ENCODE data around the gene MUC6.

Gene MUC6

DNA sequence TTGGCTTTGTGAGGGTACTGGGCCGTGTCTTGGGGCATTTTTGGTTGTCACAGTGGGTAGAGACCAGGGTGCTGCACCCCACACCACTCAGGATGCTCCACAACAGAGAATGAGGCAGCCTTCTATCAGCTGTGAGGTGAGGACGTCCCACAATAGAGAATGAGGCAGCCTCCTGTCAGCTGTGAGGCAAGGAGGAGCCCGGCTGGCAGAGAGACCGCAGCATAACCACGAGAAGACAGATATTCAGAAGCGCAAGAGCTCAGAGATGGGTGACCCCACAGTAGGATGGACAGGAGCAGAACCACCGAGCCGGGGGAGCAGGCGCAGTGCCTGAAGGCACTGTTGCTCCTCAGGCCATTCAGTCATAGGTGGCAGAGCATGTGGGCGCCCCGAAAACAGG is 63.3 kb downstream of the MUC6 start:
- no peak for DNase-seq (ENCODE audit: low read depth)
- H3K4me3 ChIP-seq (ENCODE audit: low read depth, low read length), result no peak overlapping the region
- TF ChIP-seq, protein P1, sequence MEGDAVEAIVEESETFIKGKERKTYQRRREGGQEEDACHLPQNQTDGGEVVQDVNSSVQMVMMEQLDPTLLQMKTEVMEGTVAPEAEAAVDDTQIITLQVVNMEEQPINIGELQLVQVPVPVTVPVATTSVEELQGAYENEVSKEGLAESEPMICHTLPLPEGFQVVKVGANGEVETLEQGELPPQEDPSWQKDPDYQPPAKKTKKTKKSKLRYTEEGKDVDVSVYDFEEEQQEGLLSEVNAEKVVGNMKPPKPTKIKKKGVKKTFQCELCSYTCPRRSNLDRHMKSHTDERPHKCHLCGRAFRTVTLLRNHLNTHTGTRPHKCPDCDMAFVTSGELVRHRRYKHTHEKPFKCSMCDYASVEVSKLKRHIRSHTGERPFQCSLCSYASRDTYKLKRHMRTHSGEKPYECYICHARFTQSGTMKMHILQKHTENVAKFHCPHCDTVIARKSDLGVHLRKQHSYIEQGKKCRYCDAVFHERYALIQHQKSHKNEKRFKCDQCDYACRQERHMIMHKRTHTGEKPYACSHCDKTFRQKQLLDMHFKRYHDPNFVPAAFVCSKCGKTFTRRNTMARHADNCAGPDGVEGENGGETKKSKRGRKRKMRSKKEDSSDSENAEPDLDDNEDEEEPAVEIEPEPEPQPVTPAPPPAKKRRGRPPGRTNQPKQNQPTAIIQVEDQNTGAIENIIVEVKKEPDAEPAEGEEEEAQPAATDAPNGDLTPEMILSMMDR (IDR thresholded peaks at IDR 0.05; ENCODE audit: low read depth, low read length, missing control alignments), result no peak
- in situ Hi-C loops (cut with HindIII; ENCODE audit: low sequenced_read_pairs), result no loop called here

DNA sequence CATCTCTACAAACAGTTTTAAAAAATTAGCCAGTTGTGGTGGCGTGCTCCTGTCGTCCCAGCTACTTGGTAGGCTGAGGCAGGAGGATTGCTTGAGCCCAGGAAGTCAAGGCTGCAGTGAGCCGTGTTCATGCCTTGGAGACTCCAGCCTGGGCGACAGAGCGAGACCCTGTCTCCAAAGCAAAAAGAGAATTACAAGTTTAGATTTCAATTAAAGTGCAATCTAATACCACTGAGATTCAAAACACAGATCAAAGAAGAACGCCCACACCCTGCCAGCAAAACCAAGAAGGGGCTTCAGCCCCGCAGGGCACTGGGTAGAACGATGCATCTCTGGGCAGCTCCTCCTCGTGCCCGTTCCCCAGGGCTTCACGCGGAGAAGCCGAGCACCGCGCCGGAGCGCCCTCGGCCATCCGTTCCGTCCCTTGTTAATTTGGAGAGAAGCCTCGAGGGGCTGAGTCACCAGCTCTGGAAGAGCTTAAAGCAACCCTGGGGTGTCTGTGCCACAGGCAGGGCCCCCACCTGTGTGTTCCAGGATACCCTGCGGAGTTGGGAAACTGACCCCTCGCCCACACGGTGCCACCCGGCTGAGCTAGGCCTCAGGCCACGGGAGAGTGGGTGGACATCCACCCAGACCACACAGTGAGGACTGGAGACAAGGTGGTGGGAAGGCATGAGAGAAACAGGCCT is 63.9 kb downstream of the MUC6 start:
- in situ Hi-C loops (cut with HindIII; ENCODE audit: low sequenced_read_pairs), result no loop called here
- no peak overlapping the region for H3K4me3 ChIP-seq (ENCODE audit: low read depth, low read length)
- TF ChIP-seq, protein P1 (IDR thresholded peaks at IDR 0.05; ENCODE audit: low read depth, low read length, missing control alignments), result no peak
- no peak for DNase-seq (ENCODE audit: low read depth)

DNA sequence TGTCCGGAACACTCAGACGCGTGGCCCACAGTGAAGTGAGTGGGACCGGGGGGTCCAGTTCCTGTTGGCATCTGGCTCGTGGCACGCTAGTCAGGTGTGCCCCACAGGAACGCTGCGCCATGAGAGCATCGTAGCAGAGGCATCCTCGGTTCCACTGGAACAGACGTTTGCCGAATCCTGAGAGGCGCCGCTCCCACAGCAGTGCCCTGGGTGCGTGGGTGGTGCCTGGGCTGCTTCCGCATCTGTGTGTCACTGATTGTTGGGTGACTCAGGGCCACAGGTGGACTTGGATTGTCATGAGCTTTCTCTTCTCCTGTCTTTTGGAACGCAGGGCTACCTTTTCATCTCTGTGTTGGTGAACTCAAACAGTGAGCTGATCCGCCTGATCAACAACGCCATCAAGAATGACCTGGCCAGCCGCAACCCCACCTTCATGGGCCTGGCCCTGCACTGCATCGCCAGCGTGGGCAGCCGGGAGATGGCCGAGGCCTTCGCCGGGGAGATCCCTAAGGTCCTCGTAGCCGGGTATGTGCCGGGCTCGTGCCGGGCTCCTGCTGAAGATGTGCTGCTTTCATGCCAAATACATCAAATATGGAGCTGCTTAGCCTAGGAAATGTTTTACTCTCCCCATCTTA is 64.7 kb downstream of the MUC6 start:
- DNase-seq (ENCODE audit: low read depth), result no peak
- H3K4me3 ChIP-seq (ENCODE audit: low read depth, low read length), result no peak overlapping the region

DNA sequence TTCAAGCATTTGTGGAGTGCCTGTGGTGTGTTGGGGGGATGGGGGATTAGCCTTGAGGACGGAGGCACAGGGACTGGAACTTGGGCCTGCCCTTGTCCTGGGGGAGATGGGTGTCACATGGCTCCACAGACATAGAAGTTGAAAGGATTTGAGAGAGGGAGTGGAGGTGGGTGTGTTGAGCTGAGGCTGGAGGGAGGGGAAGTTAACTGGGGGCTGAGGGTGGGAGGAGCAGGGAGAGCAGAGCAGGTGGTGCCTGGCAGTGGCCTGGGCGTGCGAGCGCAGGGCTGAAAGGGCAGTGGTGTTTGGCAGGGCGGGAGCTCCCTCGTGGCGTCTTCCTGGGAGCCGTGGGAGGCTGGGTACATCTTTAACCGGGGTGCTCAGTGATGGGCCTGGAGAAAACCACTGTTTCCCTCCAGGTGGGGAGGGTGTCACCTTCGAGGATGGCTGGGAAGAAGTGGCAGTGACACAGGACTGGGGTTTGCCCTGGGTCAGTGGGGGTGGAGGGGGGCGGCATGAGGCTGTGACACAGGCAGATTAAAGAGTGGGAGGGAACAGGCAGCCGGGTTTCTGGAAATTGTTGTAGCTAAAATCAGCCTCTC is 65.3 kb downstream of the MUC6 start:
- no peak overlapping the region for H3K4me3 ChIP-seq (ENCODE audit: low read depth, low read length)
- DNase-seq (ENCODE audit: low read depth), result no peak
- TF ChIP-seq, protein P1 (IDR thresholded peaks at IDR 0.05; ENCODE audit: low read depth, low read length, missing control alignments), result no peak
- in situ Hi-C loops (cut with HindIII; ENCODE audit: low sequenced_read_pairs), result no loop called here

More for the DNA sequence above, 64.7 kb downstream of the MUC6 start:
- TF ChIP-seq, protein P1 (IDR thresholded peaks at IDR 0.05; ENCODE audit: low read depth, low read length, missing control alignments), result no peak
- in situ Hi-C loops (cut with HindIII; ENCODE audit: low sequenced_read_pairs), result no loop called here

DNA sequence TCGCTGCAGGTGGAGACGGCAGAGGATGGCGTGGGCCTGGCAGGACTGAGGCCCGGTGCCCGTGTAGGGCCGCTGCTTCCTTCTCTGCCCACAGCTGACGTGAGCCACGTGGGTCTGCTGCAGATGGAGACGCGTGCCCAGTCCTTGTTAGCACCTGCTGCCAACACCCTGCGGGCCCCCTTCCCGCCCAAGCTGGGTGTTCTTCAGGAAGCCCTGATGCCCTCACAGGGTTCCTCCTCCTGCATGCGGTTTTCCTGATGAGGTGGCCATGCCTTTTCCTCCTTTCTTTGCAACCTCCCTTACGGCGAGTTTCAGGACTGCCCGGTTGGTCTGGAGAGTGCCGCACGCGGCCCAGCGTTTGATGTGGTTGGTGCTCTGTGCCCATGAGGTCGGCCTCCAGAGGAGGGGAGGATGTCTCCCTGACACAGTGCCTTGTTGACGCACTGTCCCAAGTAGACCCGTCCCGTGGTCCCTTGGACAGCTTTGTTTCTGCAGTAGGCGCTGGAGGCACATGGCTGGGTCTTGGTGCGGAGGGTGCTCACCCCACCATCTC is 66.1 kb downstream of the MUC6 start:
- no peak overlapping the region for H3K4me3 ChIP-seq (ENCODE audit: low read depth, low read length)
- no peak for DNase-seq (ENCODE audit: low read depth)
- TF ChIP-seq, protein P1 (IDR thresholded peaks at IDR 0.05; ENCODE audit: low read depth, low read length, missing control alignments), result no peak
- in situ Hi-C loops (cut with HindIII; ENCODE audit: low sequenced_read_pairs), result no loop called here

DNA sequence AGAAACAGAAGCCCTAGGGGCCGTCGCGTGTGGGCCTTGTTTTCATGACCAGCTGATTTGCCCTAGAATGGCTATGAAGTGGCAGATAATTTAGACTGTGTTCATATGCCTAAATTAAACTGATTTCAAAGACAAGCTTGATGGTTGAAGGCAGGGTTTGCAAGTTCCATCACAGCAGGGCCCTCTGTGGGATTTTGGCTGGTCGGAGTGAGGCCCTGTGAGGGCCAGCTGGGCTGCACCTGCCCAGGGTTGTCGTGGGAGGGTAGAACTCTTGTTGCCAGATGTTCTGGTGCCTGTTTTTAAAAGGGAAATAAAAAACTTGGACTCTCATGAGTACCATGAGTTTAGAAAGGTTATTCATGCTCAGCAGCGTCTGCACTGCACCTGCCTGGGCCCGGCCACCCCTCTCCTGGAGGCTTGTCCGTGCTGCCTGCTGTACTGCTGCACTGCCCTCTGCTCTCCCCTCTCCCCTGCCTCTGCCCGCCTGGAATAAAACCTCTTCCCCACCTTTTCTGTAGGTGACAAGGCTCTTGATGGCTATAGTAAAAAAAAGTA is 66.8 kb downstream of the MUC6 start:
- in situ Hi-C loops (cut with HindIII; ENCODE audit: low sequenced_read_pairs), result no loop called here
- TF ChIP-seq, protein P1 (IDR thresholded peaks at IDR 0.05; ENCODE audit: low read depth, low read length, missing control alignments), result no peak

More for the DNA sequence above, 66.8 kb downstream of the MUC6 start:
- no peak for DNase-seq (ENCODE audit: low read depth)
- no peak overlapping the region for H3K4me3 ChIP-seq (ENCODE audit: low read depth, low read length)

Data from astrocyte of the cerebellum (primary cell).